OCI-LY7 (cell line): Measurements from ENCODE around the gene APRT. TPM values are rescaled to one million over a fixed set of nuclear protein-coding genes. Genes with fewer than 3 reads are reported as not detected.
"Not testable (repeated sequence)": the region's sequence is repeated elsewhere in the genome, so short reads cannot be mapped to it uniquely, and the experiment has no call there.

Experiments used
- BruUV-seq: library from RNA; stranded (reverse); fragments of 400-500 nt; replicated peaks from 2 replicates; lab custom pipeline; 2021; lab: Mats Ljungman, UMichigan
- CTCF ChIA-PET: fragments of 300-600 bp; sonication (Branson Sonifier 250); formaldehyde crosslinking; loops from one replicate; lab custom pipeline; 2022; ENCODE audit warnings: antibody characterized with exemption; ENCODE audit not compliant: unreplicated experiment; lab: Charles Lee
- POLR2A ChIA-PET: fragments of 300-600 bp; sonication (Branson Sonifier 250); formaldehyde crosslinking; loops from one replicate; lab custom pipeline; 2022; ENCODE audit warnings: antibody characterized with exemption; lab: Charles Lee
- DNase-seq: peaks from one replicate; pipeline ENCODE4 v3.0.0-alpha.2; 2015; ENCODE audit warnings: low spot score
- H2AFZ ChIP-seq: fragments of 200-600 bp; sonication (generic), shearing (Covaris generic); 2 replicates; pipeline ENCODE4 v1.6.1; 2014; ENCODE audit warnings: mild to moderate bottlenecking, antibody characterized with exemption, low read length, moderate library complexity
- H3K27ac ChIP-seq: fragments of 200-600 bp; sonication (generic); 2 replicates; pipeline ENCODE4 v1.5.1; 2014; ENCODE audit warnings: mixed run types, low read depth, mild to moderate bottlenecking, moderate library complexity, low read length, inconsistent platforms; ENCODE audit not compliant: poor library complexity, severe bottlenecking
- H3K36me3 ChIP-seq: fragments of 200-600 bp; sonication (generic); 2 replicates; pipeline ENCODE4 v1.6.1; 2014; ENCODE audit warnings: mild to moderate bottlenecking, antibody characterized with exemption, low read length, moderate library complexity, mixed read lengths; ENCODE audit not compliant: insufficient read depth
- H3K4me1 ChIP-seq: fragments of 200-600 bp; sonication (generic); 2 replicates; pipeline ENCODE4 v1.5.1; 2014; ENCODE audit warnings: mild to moderate bottlenecking, low read length; ENCODE audit not compliant: insufficient read depth, poor library complexity, severe bottlenecking
- H3K4me2 ChIP-seq: fragments of 200-600 bp; sonication (generic); 2 replicates; pipeline ENCODE4 v1.6.1; 2014; ENCODE audit warnings: mild to moderate bottlenecking, low read length
- H3K4me3 ChIP-seq: fragments of 200-600 bp; sonication (generic); 2 replicates; pipeline ENCODE4 v1.5.1; 2014; ENCODE audit warnings: mild to moderate bottlenecking, low read depth, low read length; ENCODE audit not compliant: poor library complexity, severe bottlenecking
- H3K79me2 ChIP-seq: fragments of 200-600 bp; sonication (generic); 2 replicates; pipeline ENCODE4 v1.6.1; 2016; ENCODE audit warnings: low read depth, mild to moderate bottlenecking, low read length, moderate library complexity, mixed read lengths; ENCODE audit not compliant: insufficient read depth
- H3K9me2 ChIP-seq: fragments of 200-600 bp; sonication (generic); 2 replicates; pipeline ENCODE4 v1.6.1; 2016; ENCODE audit warnings: mild to moderate bottlenecking, low read length, mixed read lengths; ENCODE audit not compliant: insufficient read depth
- H3K9me3 ChIP-seq: fragments of 200-600 bp; sonication (generic); 2 replicates; pipeline ENCODE4 v1.6.1; 2014; ENCODE audit warnings: mild to moderate bottlenecking, mixed run types, low read length, mixed read lengths
- H4K20me1 ChIP-seq: fragments of 200-600 bp; sonication (generic); 2 replicates; pipeline ENCODE4 v1.6.1; 2014; ENCODE audit warnings: mild to moderate bottlenecking, antibody characterized with exemption, low read length, moderate library complexity, mixed read lengths; ENCODE audit not compliant: insufficient read depth
- CTCF ChIP-seq: fragments of 200-600 bp; sonication (generic); conservative IDR thresholded peaks from 2 replicates; pipeline ENCODE4 v1.5.1; 2014; ENCODE audit warnings: mild to moderate bottlenecking, antibody characterized with exemption, low read length, moderate library complexity, mixed read lengths
- EZH2phosphoT487 ChIP-seq: fragments of 200-600 bp; sonication (generic); IDR thresholded peaks from 2 replicates; pipeline ENCODE4 v1.6.1; 2018; ENCODE audit warnings: low read depth, borderline replicate concordance, mild to moderate bottlenecking, mixed run types, antibody characterized with exemption, low read length, moderate library complexity, mixed read lengths
- intact Hi-C: fragments of 100-400 bp; cut with micrococcal nuclease; formaldehyde crosslinking; loops from one replicate; pipeline ENCODE4 v1.10.0; 2022; ENCODE audit not compliant: unreplicated experiment
- total RNA-seq, 2 experiments: library from RNA; depleted of rRNA in 1 of 2; stranded (reverse); fragments of >200 nt in 1 of 2; shearing (Covaris generic) in 1 of 2; gene quantifications; 2 replicates each; pipeline ENCODE4 v1.2.3, GENCODE V29; 2014 to 2022

Gene APRT
- total RNA-seq, 2 experiments from 2014 or later: 151 to 216 TPM

DNA sequence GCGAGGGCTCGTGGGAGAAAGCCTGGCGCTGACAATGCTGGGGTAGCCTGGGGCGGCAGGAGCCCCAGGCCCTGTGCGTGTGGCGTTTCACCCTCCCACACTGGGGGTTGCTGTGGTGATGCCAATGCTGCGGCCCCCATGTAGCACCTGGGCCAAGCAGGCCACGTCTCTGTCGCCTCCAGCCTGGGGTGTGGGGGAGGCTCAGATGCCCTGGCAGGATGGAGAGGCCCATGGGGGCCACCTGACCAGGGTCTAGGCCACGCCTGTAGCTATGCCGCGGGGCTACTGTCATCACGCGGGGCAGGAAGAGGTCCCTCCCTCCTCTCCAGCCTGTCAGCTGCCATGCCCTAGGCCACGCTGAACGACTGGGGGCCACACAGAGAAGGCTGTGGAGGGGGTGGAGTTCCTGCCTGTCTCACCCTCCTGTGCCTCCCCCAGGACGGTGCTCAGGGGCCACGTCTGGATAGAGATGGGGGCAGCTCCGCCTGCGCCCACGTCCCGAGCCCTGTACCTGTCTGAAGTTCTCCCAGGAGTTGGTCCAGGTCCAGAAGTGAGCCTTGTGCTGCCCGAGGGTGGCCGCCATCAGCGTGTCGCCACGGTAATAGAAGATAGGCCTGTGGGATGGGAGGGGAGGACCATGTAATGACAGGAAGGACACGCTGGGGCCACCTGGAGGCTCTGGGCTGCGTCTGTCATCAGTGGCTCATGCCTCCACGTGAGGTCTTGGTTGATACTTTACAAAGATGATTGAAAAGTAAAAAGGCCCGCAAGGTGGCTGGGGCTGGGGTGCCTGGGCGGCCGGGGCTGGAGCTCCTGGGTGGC is 12.7 kb upstream of the APRT start:
- Histone ChIP-seq H3K4me3 (no peak overlapping the region), H3K4me2 (no peak overlapping the region), H3K27ac (no peak overlapping the region), H3K9me2 (no peaks in the 10 kb centered on the region), H4K20me1 (no peaks in the 10 kb centered on the region), H3K36me3 (no peaks in the 10 kb centered on the region), H3K4me1 (no peaks in the 10 kb centered on the region), H3K9me3 (no peaks in the 10 kb centered on the region), H2AFZ (no peak overlapping the region), H3K79me2 (no peaks in the 10 kb centered on the region)
- no peak for TF ChIP-seq CTCF
- no peak for TF ChIP-seq EZH2phosphoT487
- POLR2A ChIA-PET: interaction anchor here (0.6 kb wide), 1 partner anchor 160 kb away, joined by 3 read pairs; no protein-coding TSS in a partner anchor
- BruUV-seq: no TSS peak
- DNase-seq: no peak
- CTCF ChIA-PET: no interaction called here
- intact Hi-C loops: no loop called here

GRCh38 chr16:88823646-88824045 is 11.9 kb upstream of the APRT start:
- H3K27ac ChIP-seq, H3K4me3 ChIP-seq, H3K4me2 ChIP-seq, H3K36me3 ChIP-seq, DNase-seq, H2AFZ ChIP-seq, intact Hi-C loops, BruUV-seq, H3K9me2 ChIP-seq, H3K4me1 ChIP-seq, H3K79me2 ChIP-seq, CTCF ChIA-PET, POLR2A ChIA-PET, H3K9me3 ChIP-seq, H4K20me1 ChIP-seq: not testable (repeated sequence)

DNA sequence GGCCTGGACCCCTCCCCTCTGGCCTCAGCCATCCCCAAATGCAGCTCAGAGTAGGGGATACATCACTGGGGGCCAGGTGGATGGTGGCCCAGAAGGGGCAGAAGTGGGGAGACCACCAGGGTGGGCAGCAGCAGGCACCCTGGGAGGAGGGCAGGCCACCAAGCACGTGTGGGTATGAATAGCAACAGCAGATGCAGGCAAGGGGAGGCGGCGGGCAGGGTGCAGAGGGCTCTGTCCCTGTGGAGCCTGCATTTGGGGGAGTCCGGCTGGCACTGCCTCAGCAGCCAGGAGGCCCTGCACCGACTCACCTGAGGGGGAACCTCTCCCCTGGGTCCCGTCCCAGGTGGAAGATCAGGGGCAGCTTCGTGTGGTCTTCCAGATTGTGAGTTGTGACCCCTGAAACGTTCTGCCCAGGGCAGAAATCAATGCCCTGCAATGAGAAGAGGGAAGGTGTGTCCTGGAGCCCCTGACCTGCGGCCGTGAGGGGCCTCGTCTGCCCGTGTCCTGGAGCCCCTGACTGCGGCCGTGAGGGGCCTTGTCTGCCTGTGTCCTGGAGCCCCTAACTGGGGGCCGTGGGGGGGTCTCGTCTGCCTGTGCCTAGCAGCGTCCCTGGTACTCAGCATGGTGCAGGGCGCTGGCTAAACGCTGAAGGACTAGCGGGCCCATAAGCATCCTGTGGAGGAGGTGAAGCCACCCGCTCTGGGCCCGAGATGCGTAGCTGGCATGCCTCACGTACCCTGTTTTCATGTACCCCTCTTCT is 10.7 kb upstream of the APRT start:
- no peak overlapping the region for H3K4me3 ChIP-seq
- BruUV-seq: no TSS peak
- H3K9me2 ChIP-seq: no peaks in the 10 kb centered on the region
- ChIA-PET CTCF (no interaction called here), POLR2A (no interaction called here)
- intact Hi-C loops: no loop called here
- H3K4me1 ChIP-seq: no peaks in the 10 kb centered on the region
- H3K36me3 ChIP-seq: no peaks in the 10 kb centered on the region
- no peak overlapping the region for H3K4me2 ChIP-seq
- no peak for TF ChIP-seq EZH2phosphoT487
- TF ChIP-seq CTCF: no peak
- H2AFZ ChIP-seq: no peak overlapping the region
- no peaks in the 10 kb centered on the region for H4K20me1 ChIP-seq
- no peaks in the 10 kb centered on the region for H3K9me3 ChIP-seq
- DNase-seq: no peak
- no peaks in the 10 kb centered on the region for H3K79me2 ChIP-seq
- H3K27ac ChIP-seq: no peak overlapping the region
